Rectal smooth muscle tissue (tissue), 1 donor: ENCODE results near the gene LARP4B.

Source experiments
- H3K27ac ChIP-seq: one replicate; pipeline ENCODE4 v1.7.0; 2013; ENCODE audit warnings: low read depth, low read length, inconsistent platforms
- H3K27me3 ChIP-seq: one replicate; pipeline ENCODE4 v1.7.0; 2013; ENCODE audit warnings: low read length; ENCODE audit not compliant: control insufficient read depth, insufficient read depth
- H3K36me3 ChIP-seq: one replicate; pipeline ENCODE4 v1.7.0; 2013; ENCODE audit warnings: low read length; ENCODE audit not compliant: control insufficient read depth, insufficient read depth
- H3K4me1 ChIP-seq: one replicate; pipeline ENCODE4 v1.7.0; 2013; ENCODE audit warnings: low read length; ENCODE audit not compliant: control insufficient read depth, insufficient read depth
- H3K4me3 ChIP-seq: one replicate; pipeline ENCODE4 v1.7.0; 2013; ENCODE audit warnings: low read length
- H3K9ac ChIP-seq: one replicate; pipeline ENCODE4 v1.7.0; 2013; ENCODE audit warnings: low read length

The LARP4B gene

GRCh38 chr10:824946-825345, 106.6 kb downstream of the LARP4B start:
- Histone ChIP-seq H3K36me3 (peaks cover 40% of the 10 kb centered on the region), H3K9ac (no peak overlapping the region), H3K27ac (no peak overlapping the region), H3K4me1 (no peaks in the 10 kb centered on the region), H3K27me3 (no peaks in the 10 kb centered on the region), H3K4me3 (no peak overlapping the region)

GRCh38 chr10:824497-824896, 107.0 kb downstream of the LARP4B start:
- Histone ChIP-seq H3K36me3 (peaks cover 44% of the 10 kb centered on the region), H3K27ac (no peak overlapping the region)

GRCh38 chr10:822661-823367, 108.7 kb downstream of the LARP4B start:
- peaks cover 45% of the 10 kb centered on the region for H3K36me3 ChIP-seq
- H3K4me1 ChIP-seq = no peaks in the 10 kb centered on the region
- H3K27me3 ChIP-seq = no peaks in the 10 kb centered on the region
- H3K27ac ChIP-seq = no peak overlapping the region
- no peak overlapping the region for H3K4me3 ChIP-seq
- H3K9ac ChIP-seq = no peak overlapping the region

More at GRCh38 chr10:824497-824896, 107.0 kb downstream of the LARP4B start:
- H3K9ac ChIP-seq = no peak overlapping the region
- H3K27me3 ChIP-seq = no peaks in the 10 kb centered on the region
- no peaks in the 10 kb centered on the region for H3K4me1 ChIP-seq
- no peak overlapping the region for H3K4me3 ChIP-seq

- Histone ChIP-seq H3K27ac (no peak overlapping the region), H3K36me3 (peaks cover 48% of the 10 kb centered on the region), H3K9ac (no peak overlapping the region), H3K4me1 (no peaks in the 10 kb centered on the region), H3K27me3 (no peaks in the 10 kb centered on the region), H3K4me3 (no peak overlapping the region)
Observed at GRCh38 chr10:822197-822596, 109.3 kb downstream of the LARP4B start.

GRCh38 chr10:821322-821721, 110.2 kb downstream of the LARP4B start:
- Histone ChIP-seq H3K27ac (no peak overlapping the region), H3K27me3 (no peaks in the 10 kb centered on the region), H3K4me1 (no peaks in the 10 kb centered on the region), H3K36me3 (peaks cover 55% of the 10 kb centered on the region), H3K4me3 (no peak overlapping the region), H3K9ac (no peak overlapping the region)

- H3K4me3 ChIP-seq = no peak overlapping the region
- no peak overlapping the region for H3K27ac ChIP-seq
- H3K9ac ChIP-seq = no peak overlapping the region
- H3K27me3 ChIP-seq = no peaks in the 10 kb centered on the region
- no peaks in the 10 kb centered on the region for H3K4me1 ChIP-seq
- peaks cover 62% of the 10 kb centered on the region for H3K36me3 ChIP-seq
Observed at GRCh38 chr10:819816-820215, 111.7 kb downstream of the LARP4B start.

- Histone ChIP-seq H3K36me3 (peaks cover 65% of the 10 kb centered on the region), H3K27ac (no peak overlapping the region)
Observed at GRCh38 chr10:819326-819725, 112.2 kb downstream of the LARP4B start.

GRCh38 chr10:818526-819220, 112.8 kb downstream of the LARP4B start:
- Histone ChIP-seq H3K27ac (no peak overlapping the region), H3K27me3 (no peaks in the 10 kb centered on the region), H3K4me1 (no peaks in the 10 kb centered on the region), H3K9ac (no peak overlapping the region), H3K36me3 (peaks cover 62% of the 10 kb centered on the region), H3K4me3 (no peak overlapping the region)

More at GRCh38 chr10:819326-819725, 112.2 kb downstream of the LARP4B start:
- no peaks in the 10 kb centered on the region for H3K27me3 ChIP-seq
- no peak overlapping the region for H3K4me3 ChIP-seq
- H3K9ac ChIP-seq = no peak overlapping the region
- H3K4me1 ChIP-seq = no peaks in the 10 kb centered on the region

- no peaks in the 10 kb centered on the region for H3K4me1 ChIP-seq
- peaks cover 57% of the 10 kb centered on the region for H3K36me3 ChIP-seq
- H3K9ac ChIP-seq = no peak overlapping the region
- H3K4me3 ChIP-seq = no peak overlapping the region
- H3K27ac ChIP-seq = no peak overlapping the region
- H3K27me3 ChIP-seq = no peaks in the 10 kb centered on the region
Observed at GRCh38 chr10:818010-818409, 113.5 kb downstream of the LARP4B start.

- Histone ChIP-seq H3K36me3 (peaks cover 56% of the 10 kb centered on the region), H3K27me3 (no peaks in the 10 kb centered on the region), H3K4me3 (no peak overlapping the region), H3K4me1 (no peaks in the 10 kb centered on the region), H3K27ac (no peak overlapping the region), H3K9ac (no peak overlapping the region)
Observed at GRCh38 chr10:817371-817770, 114.1 kb downstream of the LARP4B start.

GRCh38 chr10:816958-817357, 114.5 kb downstream of the LARP4B start:
- Histone ChIP-seq H3K4me3 (no peak overlapping the region), H3K4me1 (no peaks in the 10 kb centered on the region), H3K27ac (no peak overlapping the region), H3K9ac (no peak overlapping the region), H3K36me3 (peaks cover 55% of the 10 kb centered on the region), H3K27me3 (no peaks in the 10 kb centered on the region)

- no peak overlapping the region for H3K9ac ChIP-seq
- peaks cover 58% of the 10 kb centered on the region for H3K36me3 ChIP-seq
- H3K4me1 ChIP-seq = no peaks in the 10 kb centered on the region
- no peak overlapping the region for H3K4me3 ChIP-seq
- no peak overlapping the region for H3K27ac ChIP-seq
- no peaks in the 10 kb centered on the region for H3K27me3 ChIP-seq
Observed at GRCh38 chr10:816091-816477, 115.4 kb downstream of the LARP4B start.
